ENCODE measurements around the gene CD55.

The CD55 gene, protein sequence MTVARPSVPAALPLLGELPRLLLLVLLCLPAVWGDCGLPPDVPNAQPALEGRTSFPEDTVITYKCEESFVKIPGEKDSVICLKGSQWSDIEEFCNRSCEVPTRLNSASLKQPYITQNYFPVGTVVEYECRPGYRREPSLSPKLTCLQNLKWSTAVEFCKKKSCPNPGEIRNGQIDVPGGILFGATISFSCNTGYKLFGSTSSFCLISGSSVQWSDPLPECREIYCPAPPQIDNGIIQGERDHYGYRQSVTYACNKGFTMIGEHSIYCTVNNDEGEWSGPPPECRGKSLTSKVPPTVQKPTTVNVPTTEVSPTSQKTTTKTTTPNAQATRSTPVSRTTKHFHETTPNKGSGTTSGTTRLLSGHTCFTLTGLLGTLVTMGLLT
- long read RNA-seq, donor 1, partial matches to known transcripts, result 0 of 10 reads
- long read RNA-seq, donor 1, other reads (novel, unspliced or antisense), result 10 of 10 reads
- long read RNA-seq, donor 2, partial matches to known transcripts, result 6 of 6 reads
- long read RNA-seq, donor 2, other reads (novel, unspliced or antisense), result 0 of 6 reads
- long read RNA-seq, donor 3, partial matches to known transcripts, result 0 of 5 reads
- long read RNA-seq, donor 3, other reads (novel, unspliced or antisense), result 5 of 5 reads
- long read RNA-seq, donor 4, partial matches to known transcripts, result 12 of 19 reads
- long read RNA-seq, donor 4, other reads (novel, unspliced or antisense), result 7 of 19 reads
- long read RNA-seq, donor 5, partial matches to known transcripts, result 9 of 18 reads
- long read RNA-seq, donor 5, other reads (novel, unspliced or antisense), result 9 of 18 reads
- long read RNA-seq, donor 6, partial matches to known transcripts, result 0 of 6 reads
- long read RNA-seq, donor 6, other reads (novel, unspliced or antisense), result 5 of 6 reads
- long read RNA-seq, donor 7, partial matches to known transcripts, result 23 of 32 reads
- long read RNA-seq, donor 7, other reads (novel, unspliced or antisense), result 8 of 32 reads
- long read RNA-seq, donor 8, partial matches to known transcripts, result 6 of 12 reads
- long read RNA-seq, donor 8, other reads (novel, unspliced or antisense), result 6 of 12 reads

DNA sequence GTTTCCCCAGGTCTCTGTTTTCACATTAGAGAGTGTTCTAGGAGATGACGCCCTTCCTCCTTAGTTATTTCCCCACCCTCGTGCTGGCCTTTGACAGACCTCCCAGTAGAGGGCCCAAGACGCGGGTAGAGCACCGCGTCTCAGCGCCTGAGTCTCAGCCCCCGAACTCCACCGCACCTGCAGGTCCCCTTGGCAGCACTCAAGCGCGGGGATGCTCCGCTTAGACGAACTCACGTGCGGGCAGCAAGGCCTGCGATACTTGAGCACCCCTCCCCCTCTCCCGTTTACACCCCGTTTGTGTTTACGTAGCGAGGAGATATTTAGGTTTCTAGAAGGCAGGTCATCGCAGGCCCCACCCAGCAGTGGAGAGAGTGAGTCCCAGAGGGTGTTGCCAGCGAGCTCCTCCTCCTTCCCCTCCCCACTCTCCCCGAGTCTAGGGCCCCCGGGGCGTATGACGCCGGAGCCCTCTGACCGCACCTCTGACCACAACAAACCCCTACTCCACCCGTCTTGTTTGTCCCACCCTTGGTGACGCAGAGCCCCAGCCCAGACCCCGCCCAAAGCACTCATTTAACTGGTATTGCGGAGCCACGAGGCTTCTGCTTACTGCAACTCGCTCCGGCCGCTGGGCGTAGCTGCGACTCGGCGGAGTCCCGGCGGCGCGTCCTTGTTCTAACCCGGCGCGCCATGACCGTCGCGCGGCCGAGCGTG is at the start of gene CD55:
Gene CD55, plus strand, starts transcription at position 600 of the 711 bp plus-strand sequence. Its CDS starts 88 bp downstream, at position 688.
- peak; percentile 90 for DNase-seq

DNA sequence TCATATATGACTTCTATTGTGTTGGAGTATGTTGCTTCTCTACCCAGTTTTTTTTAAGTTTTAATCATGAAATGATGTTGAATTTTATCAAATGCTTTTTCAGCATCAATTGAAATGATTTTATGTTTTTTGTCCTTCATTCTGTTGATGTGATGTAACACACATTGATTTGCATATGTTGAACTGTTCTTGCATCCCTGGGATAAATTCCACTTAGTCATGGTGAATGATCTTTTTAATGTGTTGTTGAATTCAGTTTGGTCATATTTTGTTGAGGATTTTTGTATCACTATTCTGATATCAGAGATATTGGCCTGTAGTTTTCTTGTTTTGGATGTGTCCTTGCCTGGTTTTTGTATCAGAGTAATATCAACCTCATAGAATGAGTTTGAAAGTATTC is 46.6 kb upstream of the CD55 start:
- DNase-seq, result no peak

DNA sequence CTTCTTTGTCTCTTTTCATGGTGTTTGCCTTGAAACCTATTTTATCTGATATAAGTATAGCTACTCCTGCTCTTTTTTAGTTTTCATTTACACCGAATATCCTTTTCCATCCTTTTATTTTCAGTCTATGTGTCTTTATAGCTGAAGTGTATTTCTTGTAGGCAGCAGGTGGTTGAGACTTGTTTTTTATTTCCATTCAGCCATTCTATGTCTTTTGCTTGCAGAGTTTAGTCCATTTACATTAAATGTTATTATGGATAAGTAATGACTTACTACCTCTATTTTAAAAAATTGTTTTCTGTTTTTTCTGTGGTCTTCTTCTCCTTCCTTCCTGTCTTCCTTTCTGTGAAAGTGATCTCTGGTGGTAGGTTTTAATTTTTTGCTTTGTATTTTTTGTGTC is 45.0 kb upstream of the CD55 start:
- no peak for DNase-seq

DNA sequence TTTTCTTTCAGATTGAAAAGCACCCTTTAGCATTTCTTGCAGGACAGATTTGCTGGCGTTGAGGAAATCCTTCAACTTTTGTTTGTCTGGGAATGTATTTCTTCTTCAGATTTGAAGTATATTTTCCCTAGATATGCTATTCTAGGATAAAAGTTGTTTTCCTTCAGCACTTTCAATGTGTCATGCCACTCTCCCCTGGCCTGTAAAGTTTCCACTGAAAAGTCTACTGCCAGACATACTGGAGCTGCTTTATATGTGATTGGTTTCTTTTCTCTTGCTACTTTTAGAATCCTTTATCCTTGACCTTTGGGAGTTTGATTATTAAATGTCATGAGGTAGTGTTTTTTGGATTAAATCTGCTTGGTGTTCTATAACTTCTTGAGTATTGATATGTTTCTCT is 44.2 kb upstream of the CD55 start:
- DNase-seq, result no peak

DNA sequence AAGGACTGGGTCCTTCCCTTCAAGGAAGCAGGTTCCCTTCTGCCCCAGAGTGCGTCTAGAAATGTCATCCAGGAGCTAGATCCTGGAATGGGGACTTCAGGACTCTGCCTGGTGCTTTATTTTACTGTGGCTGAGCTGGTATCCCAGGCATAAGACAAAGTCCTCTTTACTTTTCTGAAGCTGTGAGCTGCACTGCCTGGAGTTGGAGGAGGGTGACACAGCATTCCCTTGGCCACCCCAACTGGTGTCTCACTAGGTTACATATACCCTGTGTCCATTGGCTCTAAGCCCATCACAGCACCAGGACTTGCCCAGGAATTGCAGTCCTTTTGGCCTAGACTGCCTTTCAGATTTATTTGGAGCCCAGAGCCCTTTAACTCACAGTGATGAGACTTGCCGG is 41.8 kb upstream of the CD55 start:
- no peak for DNase-seq

- no peak for DNase-seq
Observed at GRCh38 chr1:207280706-207281105, 40.8 kb upstream of the CD55 start.

DNA sequence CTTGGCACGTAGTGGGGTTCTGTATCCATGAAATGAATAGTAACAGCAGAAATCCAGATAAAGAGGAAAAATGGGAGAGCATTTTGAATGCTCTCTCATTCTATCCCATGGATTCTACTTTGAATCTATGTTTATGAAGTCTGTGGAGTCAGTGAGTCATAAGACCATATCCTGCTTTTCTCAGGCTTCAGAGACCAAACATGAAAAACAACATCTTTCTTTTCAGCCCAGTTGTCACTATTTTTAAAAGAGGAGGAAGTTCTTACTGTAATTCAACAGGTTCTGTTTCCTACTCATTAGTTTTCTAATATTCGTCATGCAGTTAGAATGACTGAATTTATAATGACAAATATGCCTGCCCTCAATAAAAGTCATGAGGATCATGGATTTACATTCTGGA is 39.4 kb upstream of the CD55 start:
- DNase-seq, result no peak

GRCh38 chr1:207282496-207283380 is 38.7 kb upstream of the CD55 start:
- DNase-seq, result peak; percentile 37

- no peak for DNase-seq
Observed at GRCh38 chr1:207283421-207283820, 38.1 kb upstream of the CD55 start.

DNA sequence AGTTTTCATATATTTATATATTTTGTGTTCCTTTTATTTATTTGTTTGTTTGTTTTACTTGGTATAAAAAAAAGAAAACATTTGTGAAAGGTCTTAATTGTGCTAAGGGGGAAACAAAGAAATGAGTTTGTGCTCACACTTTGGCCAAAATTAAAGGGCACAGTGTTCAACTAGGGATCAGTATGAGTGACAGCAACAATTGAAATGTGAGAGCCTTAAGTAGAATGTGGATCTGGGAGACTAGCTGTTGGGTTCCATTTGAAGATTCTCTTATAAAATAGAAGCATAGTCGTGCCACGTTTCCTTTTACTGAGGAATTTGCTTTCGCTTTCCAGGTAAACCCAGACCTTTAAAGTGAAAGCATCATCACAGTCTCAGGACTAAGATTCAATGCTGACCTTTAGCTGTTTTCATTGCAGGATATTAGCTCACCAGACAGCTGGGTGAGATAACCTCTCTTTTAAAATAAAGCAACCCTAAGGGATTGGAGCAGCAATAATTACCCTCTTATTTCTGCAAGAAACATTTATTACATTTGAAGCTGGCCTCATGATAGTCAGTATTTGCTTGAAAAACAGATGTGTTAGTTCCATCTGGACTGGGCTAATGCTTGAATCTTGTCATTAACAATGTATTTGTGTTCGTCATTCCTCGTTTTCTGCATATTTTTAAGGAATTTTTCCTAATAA is 37.1 kb upstream of the CD55 start:
- no peak for DNase-seq

DNA sequence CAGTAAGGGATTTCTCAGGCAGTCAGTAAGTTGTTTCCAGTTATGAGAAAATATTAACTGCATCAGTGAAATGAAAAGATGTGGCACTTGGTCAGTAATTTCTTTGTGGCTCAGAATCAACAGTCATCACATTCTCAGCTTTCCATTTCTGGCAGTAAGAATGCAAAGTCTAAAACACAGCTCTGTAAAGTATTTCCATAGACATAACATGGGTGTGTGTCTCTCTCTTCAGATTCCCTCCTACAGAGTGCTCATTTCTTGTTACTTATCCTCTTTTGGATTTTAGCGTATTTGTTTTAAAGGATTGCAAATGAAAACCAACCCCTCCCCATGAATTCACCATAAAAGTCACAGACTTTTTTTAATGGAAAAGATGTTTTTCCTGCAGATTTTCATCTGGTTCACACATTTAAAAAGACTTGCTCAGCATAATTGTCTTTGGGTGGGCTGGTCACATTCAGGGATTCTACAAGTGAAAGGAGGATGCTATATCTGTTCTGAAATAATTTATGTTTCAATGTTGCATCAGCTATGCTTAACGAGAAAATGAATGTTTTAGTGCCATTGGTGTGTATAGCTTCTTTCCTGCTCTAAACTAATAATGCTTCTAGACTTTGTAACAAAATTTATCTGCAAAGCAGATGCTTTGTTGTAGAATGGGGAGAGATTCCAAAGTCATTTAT is 34.6 kb upstream of the CD55 start:
- DNase-seq, result no peak

- peak; percentile 22 for DNase-seq
Observed at GRCh38 chr1:207288315-207288714, 33.2 kb upstream of the CD55 start.

- DNase-seq, result no peak
Observed at GRCh38 chr1:207289756-207290155, 31.7 kb upstream of the CD55 start.

- DNase-seq, result no peak
Observed at GRCh38 chr1:207291723-207292122, 29.8 kb upstream of the CD55 start.

GRCh38 chr1:207298186-207298585 is 23.3 kb upstream of the CD55 start:
- DNase-seq, result no peak

DNA sequence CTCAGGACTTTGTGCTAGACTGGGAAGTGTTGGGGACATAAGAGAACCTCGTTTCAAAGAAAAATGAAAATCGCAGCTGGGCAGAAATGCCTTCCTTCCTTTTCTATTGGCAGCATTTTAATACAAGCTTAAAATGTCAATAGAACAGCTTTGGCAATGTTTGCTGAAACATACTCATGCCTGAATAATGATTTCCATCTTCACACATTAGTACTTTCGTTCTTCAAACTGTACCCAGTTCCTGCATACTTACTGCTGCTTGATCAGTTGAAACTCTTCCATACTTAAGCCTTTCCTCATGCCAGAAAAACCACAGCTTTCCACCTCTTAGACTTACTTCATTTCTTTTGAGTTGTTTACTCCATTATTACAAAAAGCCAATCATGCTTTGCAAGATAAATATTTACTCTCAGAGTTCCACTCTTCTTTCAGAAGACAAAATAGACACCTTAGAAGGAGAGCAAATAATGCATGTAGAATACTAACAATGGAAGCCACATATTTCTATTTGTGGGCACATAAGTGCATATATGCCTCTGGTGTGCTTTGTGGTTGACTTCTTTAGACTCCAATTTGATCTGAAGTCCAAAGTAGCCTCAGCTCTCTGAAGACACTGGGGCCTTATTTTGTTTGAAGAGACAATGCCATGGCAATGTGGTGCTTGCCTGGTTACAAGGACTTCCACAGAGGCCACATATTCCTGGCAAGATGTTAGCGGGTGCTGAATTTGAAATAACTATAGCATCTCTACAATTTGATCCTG is 22.7 kb upstream of the CD55 start:
- DNase-seq, result no peak

DNA sequence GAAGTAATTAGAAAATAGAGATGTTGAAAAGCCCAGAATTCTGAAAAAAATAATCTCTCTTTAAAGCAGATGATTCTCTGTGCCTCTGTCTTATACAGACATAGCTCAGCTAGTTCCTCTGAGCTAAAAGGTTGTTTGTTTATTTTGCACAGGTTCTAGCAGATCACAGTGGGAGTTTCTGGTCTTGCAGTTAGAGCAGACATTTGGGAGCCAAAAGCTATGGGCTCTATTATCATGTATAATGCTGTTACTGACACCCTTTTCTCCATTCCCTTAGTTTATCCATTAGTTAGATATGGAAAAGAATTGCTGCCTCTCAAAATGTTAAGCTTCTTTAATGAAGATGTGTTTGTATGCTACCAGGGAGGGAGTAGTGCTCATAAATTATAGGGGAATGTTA is 20.5 kb upstream of the CD55 start:
- no peak for DNase-seq

DNA sequence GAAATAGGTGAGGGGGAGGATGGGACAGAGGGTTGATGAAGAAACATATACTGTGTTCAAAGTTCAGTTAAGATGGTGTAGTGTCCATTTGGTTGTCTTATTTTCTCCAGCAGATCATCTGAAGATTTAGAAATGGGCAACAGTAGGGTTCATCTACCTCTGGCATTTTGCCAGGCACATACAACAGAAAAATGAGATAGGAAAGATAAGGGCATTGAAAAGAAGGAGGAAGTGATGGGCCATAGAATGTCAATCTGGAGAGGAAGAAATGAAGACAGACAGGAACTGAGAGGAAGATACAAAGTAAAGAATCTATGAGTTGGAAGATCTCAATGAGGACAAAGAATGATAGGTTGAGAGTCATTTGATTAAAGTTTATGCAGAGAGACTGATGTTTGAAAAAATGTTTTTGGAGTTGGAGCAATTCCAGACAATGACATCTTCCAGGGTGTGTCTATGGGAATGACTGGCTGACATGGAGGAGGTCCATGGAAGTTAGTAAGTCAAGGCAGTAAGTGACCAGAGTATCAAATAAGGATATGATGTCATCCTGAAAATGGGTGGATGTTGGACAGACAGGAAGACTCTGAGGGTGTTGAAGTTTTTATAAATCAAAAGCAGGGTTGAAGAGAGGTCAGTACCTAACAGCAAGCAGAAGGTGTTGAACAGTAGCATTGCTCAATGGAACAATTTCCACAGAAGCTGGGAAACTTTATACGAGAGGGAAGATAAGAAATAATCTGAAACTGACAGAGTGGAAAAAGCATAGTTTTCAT is 18.7 kb upstream of the CD55 start:
- DNase-seq, result no peak

All from right kidney (tissue), 9 donors.